Adrenal gland (tissue), 5 donors: Measurements from ENCODE around the gene MYO18B.

Source experiments
- CTCF ChIP-seq, 6 experiments: fragments of 450-650 bp in 4 of 6; fragments of 200-600 bp in 2 of 6; sonication (generic) in 1 of 6; IDR thresholded peaks; 1 replicate in 5 of 6; 2 replicates in 1 of 6; pipeline versions ENCODE4 v1.5.1 to v1.8.0; 2016 to 2021; ENCODE audit warnings: antibody characterized with exemption in 6 of 6, mild to moderate bottlenecking in 2 of 6, moderate library complexity in 1 of 6
- POLR2A ChIP-seq, 2 donors: fragments of 450-650 bp; IDR thresholded peaks; one replicate each; pipeline ENCODE4 v1.6.1; 2017; ENCODE audit warnings: antibody characterized with exemption in 2 of 2, mild to moderate bottlenecking in 2 of 2, moderate library complexity in 1 of 2
- donor health status: DM: no; HTN: no; CAD: no.

GRCh38 chr22:25693268-25693565 is 48.8 kb upstream of the MYO18B start:
- no peak for TF ChIP-seq CTCF (IDR thresholded peaks at IDR 0.05)
- no peak for TF ChIP-seq POLR2A (IDR thresholded peaks at IDR 0.05)
